NCI-H1417 (cell line): ENCODE results near the gene TMEM204.

Experiments
- DNase-seq, 3 experiments: peaks; one replicate each; lab custom pipeline; 2025; lab: John Stamatoyannopoulos, UW

The TMEM204 gene

DNA sequence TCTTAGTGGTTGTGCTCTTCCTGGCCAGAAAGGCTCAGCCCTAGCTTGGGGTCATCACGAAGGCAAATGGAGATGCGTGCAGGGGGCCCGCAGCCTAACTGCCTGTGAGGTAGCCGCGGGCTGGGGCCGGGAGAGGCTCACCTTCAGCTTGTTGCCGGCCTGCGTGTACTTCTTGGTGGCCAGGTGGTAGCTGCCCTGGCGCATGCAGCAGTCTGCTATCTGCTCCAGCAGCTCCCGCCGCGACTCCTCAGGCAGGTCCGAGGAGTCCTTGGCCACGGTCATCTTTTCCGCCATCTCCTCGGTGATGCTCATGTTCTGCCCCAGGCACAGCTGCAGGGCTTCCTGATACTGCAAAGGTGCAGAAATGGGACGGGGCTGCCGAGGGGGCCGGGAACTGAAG is 13.0 kb upstream of the TMEM204 start:
- no peak for DNase-seq

DNA sequence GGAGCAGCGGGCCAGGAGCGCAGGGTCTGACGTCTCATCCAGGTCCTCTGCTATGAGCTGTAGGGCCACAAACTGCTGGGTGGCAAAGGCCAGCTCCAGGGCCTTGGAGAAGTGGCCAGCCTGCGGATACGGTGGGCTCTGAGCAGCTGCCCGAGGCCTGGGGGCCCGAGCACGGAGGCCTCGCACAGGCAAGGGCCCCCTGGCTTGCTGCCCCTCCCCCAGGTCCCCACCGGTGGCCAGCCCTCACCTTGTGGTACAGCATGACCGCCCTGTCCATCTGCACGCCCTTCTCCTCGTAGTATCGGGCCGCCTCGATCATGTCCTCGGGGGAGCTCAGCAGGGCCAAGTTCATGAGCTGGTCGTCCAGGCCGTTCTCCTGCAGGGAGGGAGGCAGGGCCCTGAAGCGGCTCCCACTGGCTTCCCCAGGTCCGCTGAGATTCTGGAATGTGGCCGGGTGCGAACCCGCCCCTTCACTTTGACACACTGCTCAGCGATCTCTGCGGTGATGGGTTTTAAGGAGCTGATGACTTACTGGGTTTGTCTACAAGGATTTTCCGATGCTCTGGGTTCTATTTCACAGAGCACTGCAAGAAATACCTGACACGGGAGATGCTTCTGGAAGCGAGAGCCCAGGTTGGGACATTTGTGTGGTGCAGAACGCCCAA is 9.8 kb upstream of the TMEM204 start:
- no peak for DNase-seq

DNA sequence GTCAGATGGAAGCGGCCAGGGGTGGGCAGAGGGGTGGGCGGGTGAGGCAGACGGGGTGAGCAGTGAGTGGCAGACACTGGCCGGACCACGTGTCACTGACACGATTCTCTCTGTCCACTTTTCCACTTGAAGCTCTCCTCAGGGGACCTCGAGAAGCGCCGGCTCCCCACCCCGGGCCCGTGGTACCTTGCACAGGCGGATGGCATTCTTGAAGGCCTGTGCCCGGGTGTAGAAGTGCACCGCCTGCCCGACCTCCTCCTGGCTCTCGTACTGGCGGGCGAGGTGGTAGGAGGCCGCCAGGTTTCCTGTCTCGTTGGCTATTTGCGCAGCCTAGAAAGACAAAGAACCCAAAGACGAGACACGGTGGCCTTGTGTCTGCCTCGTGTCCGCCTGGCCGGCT is 9.1 kb upstream of the TMEM204 start:
- no peak for DNase-seq

DNA sequence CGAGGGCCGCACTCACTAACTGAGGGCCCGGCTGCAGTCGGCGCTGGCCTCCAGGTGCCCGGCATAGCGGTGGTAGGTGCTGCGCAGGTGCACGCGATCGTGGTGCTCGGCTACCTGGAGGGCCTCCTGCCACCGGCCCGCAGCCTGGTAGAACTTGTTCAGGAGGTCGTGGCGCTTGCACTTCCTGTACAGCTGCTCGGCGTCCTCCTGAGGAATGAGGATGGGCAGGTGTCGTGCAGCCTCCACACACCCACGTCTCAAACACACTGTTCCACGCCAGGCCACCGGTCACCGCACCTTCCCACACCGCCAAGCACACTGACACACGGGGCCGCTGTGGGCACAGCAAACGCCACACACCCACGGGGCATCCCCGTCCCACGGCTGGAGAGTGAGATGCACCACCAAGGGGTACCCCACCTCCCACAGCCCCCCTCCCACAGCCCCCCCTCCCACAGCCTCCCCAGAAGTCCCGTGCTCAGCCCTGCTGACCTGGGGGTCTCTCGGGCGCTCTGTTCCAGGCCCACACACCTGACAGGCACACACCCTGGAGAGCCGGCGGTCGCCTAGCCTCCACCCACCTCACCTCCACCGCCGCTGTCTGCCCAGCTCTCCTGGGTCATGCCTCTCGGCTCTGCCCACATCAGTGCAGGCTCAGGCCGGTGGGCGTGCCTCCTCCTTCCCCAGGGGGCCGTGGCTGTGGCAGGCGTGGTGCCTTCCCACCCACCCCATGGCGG is 7.4 kb upstream of the TMEM204 start:
- DNase-seq = no peak

DNA sequence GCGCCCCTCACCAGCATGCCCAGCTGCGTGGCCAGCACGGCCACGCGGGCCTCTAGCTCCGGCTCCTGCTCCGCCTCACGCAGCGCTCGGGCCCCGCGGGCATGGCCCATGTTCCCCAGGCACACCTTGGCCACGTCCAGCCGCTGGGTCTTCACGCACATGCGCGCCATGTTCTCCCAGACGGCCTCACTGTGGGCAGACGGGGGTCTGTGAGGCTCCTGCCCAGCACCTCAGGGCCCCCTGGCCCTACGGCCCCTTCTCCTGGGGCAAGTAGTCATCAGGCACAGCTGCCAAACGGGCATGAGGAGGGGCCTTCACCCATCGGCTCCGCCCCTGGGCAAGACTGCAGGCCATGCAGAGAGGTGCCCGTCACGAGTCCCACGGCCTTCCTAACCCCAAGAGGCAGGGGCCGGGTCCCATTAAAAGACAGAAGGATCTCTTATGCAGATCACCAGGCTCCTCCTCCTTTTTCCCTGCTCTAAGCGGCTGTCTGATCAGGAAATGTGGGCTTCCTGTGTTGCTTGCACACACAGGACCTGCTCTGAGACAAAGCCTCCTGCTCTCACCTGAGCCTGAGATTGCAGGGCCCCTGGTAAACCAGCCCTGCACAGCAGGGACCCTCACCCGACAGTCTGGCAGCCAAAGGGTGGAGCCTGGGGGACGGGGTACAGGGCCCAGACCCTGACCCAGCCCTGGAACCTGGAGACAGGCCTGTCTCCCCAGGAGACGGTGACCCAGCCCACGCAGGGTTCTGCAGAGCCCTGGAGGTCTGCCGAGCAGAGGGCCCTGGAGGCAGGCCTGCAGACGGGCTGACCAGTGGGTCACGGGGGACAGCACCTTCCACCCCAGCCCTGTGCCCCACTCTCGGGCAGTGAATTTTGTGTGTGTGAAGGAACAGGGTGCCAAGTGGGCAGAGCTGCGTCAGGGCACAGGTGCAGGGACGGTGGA is 6.6 kb upstream of the TMEM204 start:
- no peak for DNase-seq

DNA sequence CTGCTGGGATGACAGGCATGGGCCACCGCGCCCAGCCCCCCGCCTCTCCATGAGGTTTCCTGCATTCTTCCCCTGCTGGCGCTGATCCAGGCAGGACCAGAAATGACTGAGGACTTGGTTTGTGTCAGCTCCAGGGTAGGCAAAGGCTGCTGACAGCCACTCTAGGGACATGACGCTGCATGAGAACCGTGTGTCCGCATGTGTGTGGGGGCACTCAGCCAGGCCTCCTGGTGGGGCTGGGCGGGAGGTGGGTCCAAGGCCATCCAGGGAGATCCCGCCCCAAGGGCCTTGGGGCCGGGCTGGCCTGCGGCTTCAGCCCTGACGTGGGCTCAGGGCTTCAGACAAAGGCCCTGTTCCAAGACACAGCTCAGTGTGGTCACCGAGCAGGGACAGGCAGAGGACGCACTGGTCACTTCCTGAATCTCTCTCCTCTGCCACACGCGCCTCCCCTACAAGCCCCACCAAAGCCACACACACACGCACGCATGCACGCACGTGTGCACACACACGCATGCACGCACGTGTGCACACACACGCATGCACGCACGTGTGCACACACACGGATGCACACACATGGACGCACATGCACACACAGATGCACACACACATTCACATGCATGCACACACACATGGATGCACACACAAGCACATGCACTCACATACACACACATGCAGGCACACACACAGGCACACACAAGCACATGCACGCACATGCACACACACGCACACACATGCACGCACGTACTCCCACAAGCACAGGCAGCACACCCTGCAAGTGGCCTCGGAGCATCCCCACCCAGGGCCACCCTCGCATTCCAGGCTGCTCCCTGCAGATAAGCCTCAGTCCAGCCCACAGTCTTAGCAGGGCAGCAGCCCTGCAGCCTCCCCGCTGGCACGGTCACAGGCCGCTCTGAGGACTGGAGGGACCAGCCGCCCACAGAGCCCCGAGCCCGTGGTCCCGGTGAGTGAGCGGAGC is 5.3 kb upstream of the TMEM204 start:
- no peak for DNase-seq

DNA sequence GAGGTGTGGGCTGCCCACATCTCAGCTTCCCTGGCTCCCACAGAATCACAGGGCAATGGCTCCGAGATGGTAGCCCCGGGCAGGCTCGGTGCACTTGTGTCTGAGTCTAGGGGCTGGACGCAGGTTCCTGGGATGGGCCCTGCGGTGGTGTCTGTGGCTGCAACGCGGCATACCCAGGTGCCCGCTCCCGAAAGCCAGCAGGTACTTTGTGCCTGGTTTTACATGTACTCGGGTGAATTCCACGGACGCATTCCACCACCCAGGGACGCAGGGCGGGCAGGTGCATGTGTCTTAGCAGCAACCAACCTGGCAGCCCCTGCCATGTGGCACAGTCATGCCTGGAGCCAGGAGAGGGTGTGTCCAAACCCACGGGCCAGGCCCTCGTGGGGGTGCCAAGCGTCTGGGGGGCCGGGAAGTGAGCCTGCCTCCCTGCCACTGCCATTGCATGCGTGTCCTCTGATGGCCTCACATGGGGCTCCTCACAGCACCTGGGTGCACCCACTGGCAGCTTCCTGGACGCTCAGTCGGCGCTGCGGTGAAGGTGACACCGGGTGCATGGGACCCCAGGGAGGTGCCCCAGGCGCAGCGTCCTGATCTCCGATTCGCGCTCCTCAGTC is 4.4 kb upstream of the TMEM204 start:
- no peak for DNase-seq

DNA sequence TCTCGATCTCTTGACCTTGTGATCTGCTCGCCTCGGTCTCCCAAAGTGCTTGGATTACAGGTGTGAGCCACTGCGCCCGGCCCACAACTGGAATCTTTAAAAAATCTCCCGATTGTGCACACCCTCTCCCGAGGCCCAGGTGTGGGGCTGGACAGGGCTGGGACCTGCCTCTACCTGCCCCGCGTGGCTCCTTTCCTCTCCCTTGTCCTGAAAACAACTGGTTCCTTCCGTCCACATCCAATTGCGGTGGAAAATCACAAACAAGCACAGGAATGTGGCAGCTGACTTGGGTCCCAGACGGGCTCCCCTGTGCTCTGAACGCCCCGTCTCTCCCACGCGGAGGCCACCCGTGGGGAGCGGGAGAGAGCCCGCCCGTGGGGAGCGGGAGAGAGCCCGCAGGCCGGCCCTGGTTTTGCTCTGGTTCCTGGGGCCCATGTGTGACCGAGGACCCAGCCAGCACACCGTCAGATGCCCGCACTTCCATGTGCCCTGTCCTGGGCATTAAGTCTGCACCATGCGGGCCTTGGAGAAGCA is 3.0 kb upstream of the TMEM204 start:
- no peak for DNase-seq

DNA sequence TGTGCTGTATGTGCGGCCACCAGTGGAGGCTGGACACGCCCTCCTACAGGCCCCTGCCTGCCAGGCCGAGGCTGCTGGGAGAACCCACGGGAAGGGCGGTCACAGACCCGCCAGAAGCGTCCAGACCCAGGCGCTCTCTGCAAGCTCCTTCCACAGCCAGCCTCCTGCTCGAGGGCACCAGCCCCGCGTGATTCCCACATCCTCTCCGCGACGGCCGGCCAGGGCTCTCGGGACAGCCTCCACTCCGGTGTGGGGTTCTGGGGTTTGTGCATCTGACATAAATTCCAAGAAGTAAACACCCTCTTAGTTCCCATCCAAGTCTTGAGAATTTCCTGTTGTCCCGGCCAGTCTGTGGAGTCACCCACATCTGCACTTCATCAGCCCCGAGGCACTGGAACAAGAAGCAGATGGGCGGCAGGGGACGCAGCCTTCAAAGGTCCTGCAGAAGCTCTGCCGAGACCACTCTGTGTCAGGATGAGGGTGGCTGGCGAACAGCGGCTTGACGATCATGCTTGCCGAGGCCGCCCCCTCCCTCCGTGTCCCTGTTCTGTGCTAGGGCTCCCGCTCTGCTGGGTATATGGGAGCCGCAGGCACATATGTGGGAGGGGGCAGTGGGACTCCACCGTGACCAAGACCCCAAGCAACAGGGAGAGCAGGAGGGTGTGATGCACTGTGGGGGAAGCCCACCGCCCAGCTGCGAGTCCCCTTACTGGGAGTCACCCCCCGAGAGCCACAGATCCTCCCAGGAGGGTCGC is 2.4 kb upstream of the TMEM204 start:
- DNase-seq = no peak

DNA sequence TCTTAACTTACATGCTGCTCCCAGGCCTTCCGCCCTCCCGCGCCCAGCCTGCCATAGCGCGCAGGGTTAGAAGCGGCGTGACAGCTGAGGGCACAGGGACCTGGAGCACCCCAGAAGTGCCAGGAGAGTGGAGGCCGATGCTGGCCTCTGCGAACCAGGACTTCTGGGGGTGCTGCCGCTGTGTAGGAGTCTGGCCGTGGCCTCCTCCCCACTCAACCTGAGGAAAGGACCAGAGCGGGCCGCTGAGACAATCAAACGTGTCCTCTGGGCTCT is 1.9 kb upstream of the TMEM204 start:
- DNase-seq = no peak

DNA sequence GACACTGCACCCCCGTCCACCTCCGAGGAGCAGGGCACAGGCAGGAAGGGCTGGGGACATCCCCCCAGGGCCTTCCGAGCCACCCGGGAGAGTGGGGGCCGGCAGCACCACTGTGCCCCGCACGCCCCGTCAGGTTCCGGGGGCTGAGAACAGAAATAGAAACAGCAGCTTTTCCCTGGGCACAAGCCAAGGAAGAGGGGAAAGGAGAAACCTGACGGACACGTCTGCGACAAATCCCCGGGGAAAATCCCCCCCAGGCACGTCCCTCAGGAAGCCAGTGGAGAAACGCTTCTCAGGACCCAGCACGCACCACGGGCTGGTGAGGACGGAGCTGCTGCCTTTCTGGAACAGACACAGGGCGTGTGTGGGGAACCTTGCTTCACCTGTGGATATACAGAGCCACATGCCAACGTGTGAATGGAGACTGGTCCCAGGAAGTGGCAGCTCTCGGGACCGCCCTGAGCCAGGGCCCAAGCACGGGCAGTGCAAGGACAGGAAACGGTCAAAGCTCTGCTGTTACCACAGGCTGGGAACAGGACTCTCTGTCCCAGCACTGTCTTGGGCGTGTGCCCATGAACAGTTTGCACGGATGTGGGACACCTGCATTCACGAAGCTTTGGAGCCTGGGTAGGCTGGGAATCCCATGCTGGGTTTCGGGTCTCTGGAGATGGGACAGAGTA is 1.2 kb upstream of the TMEM204 start:
- no peak for DNase-seq

DNA sequence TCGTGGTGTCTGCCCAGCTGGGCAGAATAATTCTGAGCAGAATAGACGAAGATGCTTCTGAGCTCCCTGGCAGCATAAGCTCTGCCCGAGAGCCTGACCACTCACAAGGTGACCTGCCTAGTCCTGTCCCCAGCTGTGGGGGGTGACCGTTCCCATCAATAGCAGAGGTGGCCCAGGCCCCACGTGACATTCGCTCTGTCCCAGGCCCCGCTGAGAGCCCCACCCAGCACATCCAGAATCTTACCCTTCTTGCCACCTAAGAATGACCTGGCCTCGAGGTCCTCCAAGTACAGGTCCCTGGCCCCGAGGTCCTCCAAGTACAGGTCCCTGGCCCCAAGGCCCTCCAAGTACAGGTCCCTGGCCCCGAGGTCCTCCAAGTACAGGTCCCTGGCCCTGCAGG is 695 bp upstream of the TMEM204 start:
- DNase-seq = no peak

DNA sequence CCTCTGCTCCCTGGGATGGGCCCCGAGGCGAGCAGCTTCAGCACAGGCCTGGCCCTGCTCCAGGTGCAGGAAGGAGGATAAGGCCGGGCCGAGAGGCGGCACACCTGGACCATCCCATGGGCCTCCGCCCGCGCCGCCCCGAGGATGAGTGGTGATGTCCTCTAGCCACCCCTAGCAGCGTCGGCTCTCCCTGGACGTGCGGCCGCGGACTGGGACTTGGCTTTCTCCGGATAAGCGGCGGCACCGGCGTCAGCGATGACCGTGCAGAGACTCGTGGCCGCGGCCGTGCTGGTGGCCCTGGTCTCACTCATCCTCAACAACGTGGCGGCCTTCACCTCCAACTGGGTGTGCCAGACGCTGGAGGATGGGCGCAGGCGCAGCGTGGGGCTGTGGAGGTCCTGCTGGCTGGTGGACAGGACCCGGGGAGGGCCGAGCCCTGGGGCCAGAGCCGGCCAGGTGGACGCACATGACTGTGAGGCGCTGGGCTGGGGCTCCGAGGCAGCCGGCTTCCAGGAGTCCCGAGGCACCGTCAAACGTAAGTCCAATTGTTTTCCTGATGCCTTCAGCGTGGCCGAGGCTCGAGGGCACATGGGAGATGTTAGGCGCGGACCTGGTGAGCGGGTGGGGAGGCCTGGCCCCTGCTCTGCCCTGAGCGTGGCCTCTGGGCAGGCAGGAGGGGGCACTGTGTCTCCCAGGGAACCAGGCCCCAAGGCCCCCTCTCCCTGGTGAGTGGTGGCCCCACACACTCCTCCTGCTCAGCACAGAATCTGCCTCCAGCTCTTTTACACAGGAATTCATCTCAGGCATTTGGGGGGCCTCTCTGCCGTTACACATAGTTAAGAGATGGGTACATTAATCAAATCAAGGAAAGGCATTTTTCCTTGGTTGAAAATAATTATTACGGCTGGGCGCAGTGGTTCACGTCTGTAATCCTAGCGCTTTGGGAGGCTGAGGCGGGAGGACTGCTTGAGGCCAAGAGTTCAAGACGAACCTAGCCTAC is 855 bp downstream of the TMEM204 start:
- DNase-seq = no peak

DNA sequence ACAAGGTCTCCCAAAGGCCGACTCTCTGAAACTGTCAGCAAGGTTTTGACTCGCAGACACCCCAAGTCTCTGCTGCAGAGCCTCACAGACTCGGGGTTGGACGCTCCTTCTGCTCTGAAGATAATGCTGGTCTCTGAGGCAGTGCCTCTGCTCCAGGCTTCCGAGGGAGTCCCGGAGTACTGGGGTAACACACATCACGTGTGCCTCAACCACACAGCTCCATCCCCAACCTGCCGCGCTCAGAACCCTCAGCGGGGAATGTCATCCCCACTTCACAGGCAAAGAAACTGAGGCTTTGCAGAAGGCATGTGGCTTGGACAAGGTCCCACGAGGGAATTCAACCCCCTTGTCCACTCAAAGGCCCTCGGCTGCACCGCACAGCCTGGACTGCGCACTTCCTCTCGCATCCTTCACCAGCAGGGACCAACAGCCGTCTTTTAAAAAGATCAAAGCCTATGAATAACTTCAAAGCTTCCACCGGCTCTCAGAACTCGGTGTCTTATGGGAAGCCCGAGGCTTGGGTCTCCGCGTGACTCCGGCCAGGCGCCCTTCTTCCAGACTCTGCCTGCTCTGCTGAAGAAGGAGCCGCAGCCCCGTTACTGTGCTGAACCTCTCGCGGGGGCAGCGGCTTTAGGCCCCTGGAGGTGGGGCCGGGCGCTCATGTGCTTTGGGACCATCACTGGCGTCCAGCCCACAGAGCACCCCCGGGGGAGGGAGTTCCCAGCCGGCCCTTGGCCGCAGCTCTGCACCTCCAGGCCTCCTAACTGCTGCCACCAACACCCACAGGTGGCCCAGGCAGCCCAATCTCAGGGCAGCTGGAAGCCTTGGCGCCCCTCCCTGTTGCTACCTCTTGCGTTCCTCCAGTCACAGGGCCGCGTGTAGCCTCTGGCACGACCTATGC is 2.2 kb downstream of the TMEM204 start:
- no peak for DNase-seq

DNA sequence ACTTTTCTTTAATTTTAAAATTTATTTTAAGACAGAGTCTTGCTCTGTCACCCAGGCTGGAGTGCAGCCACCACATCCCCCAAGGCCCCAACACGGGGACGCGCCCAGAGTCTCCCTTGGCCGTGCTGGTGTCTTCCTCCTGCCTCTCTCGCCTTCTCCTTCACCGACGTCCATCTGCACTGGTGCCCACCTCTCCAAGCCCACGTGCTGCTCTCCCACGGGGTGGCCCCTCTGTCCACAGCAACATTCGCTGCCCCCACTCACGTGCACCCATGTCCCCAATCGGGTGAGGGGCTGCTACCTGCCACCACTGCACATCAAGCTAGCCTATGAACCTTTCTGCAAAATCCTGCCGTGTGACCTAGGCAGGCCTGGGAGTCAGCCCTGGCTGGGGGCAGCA is 3.1 kb downstream of the TMEM204 start:
- DNase-seq = no peak

DNA sequence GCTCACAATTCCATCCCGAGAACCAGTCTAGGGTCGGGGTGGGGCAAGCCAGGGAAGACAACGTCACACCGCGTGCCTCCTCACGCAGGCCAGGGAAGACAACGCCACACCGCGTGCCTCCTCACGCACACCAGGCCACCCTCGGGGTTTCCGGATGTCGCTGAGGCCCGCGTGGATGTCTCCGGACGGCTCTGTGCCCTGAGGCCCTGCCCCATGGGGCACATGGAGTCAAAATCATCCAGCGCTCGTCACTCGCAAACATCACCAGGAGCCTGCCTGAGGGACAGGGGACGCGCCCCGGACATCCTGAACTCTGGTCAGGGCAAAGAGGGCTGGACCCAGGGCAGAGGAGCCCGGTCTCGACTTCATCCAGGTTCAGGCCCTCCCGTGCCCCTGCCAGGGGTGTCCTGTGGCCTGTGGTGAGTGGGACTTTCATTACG is 3.7 kb downstream of the TMEM204 start:
- no peak for DNase-seq

DNA sequence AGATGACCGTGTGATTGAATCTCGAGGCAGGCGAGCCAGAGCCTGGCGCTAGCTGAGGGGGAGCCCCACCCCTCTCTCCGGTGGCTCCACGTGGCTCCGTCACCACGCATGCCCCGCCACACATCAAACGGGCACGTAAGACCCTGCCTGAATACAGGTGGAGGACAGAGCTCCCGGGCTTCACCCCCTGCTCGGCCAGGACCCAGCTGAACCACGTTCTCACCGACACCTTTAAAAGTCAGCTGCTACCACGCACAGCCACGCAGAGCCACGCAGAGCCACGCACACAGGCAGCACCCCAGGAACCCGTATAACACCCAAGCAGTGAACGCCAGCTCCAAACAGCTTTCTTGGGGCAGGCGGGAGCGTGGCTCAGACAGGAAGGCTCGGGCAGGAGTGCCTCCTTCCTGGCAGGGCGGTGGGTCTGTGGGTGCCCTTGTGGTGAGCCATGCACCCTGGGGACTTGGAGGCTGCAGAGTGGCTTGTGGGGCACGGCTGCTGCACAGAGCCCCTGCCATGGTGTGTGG is 4.4 kb downstream of the TMEM204 start:
- no peak for DNase-seq
